Renal cortical epithelial cell (primary cell): ENCODE results near the gene FFAR1. TPM values are rescaled to one million over a fixed set of nuclear protein-coding genes. Genes with fewer than 3 reads are reported as not detected.
A peak's percentile ranks its signal among the peaks of the same experiment; 100 is the strongest.

Experiments used
- DNase-seq: peaks from one replicate; pipeline ENCODE4 v3.0.0-alpha.2; 2011; ENCODE audit warnings: low read depth
- total RNA-seq: library from RNA; depleted of rRNA; stranded (reverse); fragments of >200 nt; gene quantifications from 2 replicates; pipeline ENCODE4 v1.2.3, GENCODE V29; 2014

Gene FFAR1, protein sequence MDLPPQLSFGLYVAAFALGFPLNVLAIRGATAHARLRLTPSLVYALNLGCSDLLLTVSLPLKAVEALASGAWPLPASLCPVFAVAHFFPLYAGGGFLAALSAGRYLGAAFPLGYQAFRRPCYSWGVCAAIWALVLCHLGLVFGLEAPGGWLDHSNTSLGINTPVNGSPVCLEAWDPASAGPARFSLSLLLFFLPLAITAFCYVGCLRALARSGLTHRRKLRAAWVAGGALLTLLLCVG (N-terminal part only)
- total RNA-seq, result not detected in 2 replicates

DNA sequence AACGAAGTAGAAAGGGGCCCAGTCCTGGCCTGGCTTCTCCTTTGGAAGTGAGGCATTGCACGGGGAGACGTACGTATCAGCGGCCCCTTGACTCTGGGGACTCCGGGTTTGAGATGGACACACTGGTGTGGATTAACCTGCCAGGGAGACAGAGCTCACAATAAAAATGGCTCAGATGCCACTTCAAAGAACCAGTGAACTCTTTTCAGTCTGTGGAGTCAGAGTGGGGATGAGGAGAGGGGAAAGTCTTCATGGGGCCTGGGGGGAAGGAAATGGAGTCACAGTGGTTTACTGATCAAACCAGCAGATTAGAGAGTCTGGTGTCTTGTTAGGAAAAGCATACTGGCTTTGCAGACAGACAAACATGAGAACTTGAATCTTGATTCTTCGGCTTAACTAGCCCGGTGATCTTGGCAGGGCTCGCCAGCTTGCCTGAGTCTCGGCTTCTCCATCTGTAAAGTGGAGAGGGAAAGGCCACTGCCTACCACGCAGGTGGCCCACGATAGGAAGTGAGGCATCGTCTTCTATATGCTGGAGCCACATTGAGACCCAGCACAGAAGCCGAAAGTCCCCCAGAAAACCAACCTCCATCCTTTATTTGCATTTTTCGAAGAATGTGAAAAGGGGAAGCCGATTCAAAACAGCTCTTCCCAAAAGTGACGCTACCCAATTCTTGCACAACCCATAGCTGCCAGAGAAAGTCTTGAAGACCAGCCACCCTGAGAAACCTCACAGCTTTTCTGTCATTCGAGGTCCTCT is at the start of gene FFAR1:
FFAR1 (plus strand) TSS at position 732 of the 759 bp plus-strand sequence. CDS start 3,650 bp downstream, outside the sequence.
- no peak for DNase-seq

DNA sequence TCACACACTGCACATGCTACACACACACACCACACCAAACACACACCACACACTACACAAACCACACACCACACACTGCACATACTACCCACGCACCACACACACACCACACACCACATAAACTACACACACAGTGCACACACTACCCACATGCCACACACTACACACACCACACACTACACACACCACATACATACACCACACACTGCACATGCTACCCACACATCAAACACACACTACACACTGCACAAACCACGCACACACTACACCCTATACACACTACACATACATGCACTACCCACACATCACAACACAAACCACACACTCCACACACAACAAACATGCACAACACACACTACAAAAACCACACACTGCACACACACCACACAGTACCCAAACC is 49.8 kb upstream of the FFAR1 start:
- no peak for DNase-seq

DNA sequence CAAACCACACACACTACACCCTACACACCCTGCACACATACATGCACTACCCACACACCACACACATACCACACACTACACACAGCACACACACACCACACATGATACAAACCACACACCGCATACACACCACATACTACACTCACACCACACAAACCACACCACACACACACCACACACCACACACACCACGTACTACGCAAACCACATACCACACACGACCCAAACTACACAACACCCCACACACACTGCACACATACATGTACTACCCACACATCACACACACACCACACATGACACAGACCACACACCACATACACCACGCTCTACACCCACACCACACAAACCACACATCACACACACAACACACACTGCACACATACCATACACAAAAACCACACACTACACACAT is 49.1 kb upstream of the FFAR1 start:
- DNase-seq, result no peak

DNA sequence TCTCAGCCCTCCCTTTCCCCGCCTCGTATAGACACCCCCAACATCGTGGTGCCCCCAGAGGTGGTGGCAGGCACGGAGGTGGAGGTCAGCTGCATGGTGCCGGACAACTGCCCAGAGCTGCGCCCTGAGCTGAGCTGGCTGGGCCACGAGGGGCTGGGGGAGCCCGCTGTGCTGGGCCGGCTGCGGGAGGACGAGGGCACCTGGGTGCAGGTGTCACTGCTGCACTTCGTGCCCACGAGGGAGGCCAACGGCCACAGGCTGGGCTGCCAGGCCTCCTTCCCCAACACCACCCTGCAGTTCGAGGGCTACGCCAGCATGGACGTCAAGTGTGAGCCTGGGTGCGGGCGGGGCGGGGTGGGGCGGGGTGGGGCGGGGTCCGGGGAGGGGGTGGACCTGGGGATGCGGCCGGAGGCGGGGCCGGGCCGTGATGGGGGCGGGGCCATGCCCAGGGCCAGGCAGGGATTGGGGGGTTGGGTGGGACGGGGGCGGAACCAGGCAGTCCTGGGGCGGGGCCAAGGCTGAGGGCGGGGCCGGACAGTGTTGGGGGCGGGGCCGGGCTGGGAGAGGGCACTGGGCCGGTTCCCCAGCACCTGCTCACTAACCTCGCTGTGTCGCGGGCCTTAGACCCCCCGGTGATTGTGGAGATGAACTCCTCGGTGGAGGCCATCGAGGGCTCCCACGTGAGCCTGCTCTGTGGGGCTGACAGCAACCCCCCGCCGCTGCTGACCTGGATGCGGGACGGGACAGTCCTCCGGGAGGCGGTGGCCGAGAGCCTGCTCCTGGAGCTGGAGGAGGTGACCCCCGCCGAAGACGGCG is 48.0 kb upstream of the FFAR1 start:
- no peak for DNase-seq

DNA sequence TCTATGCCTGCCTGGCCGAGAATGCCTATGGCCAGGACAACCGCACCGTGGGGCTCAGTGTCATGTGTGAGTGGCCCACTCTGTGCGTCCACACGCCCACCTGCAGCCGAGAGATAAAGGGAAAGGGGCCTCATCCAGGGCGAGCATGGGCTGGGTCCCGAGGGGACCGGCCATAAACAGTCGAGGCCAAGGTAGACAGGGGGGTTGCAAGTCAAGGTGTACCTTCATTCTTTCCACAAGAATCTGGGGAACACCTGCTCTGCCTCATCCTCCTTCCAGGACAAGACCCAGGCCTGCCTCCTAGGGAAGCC is 47.4 kb upstream of the FFAR1 start:
- no peak for DNase-seq

DNA sequence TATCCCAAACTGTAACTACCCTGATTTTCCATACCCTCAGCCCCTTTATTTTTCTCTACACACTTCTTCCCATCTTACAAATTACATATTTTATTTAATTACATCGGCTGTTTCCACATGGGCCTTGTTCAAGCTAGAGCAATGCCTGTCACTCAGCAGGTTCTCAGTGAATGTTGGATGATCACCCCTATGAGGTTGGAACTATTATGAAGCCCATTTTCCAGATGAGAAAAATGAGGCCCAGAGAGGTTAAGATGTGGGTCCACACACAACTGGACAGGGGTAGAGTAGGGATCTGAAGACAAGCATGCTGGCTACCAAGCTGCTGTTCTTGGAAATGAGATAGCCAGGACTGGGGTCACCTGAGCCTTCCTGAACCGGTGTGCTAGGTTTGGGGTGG is 45.7 kb upstream of the FFAR1 start:
- DNase-seq, result no peak

DNA sequence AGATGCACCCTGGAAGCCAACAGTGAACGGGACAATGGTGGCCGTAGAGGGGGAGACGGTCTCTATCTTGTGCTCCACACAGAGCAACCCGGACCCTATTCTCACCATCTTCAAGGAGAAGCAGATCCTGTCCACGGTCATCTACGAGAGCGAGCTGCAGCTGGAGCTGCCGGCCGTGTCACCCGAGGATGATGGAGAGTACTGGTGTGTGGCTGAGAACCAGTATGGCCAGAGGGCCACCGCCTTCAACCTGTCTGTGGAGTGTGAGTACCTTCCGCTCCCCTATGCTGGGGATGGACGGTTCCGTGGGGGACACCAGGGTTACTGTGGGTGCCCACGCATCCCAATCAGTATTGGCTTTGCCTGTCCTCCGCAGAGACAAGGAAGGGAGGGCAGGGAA is 45.3 kb upstream of the FFAR1 start:
- DNase-seq, result no peak

DNA sequence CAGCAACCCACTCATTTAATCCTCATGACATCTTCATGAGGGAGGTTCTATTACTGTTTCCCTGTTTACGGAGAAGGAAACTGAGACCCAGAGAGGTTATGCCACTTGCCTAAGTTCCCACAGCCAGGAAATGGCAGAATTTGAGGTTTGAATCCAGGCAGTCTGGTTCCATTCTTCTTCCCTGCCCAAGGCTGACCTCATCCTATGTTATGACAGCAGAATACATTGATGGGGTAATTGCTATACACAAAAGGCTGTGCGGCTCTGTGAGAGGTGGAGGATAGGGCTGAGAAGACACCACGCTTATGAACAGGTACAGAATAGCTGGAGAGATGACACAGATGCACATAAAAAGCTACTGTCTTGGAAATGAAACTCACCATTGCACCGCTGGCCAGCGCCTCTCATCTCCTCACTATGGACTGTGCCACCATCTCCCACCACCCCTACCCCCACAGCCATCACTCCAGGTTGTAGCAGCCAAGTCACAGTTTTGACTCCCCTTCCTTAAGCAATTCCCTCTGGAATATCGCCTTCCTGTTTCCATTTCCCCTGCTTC is 44.3 kb upstream of the FFAR1 start:
- DNase-seq, result no peak

DNA sequence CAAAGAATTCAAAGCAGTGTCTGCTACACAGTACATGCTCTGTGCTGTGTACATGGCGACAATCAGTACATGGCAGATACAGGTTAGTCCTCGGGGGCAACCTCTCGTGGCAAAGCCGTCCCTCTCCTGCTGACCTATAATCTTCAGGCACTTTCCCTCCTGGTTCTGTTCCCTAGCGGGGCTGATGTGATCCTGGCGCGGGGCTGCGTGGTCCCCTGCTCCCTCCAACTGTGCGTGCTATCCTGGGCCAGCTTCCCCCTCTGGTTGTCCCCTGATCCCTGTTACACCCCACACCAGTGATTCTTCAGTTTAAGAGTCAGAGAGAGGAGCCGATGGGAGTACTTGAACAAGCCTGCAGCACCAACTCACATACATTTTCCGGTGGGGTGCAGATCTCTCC is 43.7 kb upstream of the FFAR1 start:
- DNase-seq, result no peak

DNA sequence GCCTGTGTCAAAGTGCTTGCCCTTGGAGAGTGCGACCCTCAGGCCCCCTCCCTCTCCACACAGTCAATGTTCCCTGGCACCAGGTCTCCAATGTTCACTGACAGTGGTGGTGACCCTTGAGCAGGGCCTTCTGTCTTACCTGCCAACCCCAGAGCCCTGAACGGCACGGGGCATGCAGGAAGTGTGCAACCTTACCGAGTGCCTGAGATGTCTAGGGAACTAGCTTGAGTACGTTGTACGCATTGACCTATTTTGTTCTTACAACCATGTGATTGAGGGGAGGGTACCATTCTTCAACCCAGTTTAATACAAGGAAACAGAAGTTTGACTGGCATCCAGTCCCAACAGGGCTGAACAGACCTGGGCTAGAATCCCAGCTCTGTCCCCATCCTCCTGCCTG is 42.5 kb upstream of the FFAR1 start:
- DNase-seq, result no peak

DNA sequence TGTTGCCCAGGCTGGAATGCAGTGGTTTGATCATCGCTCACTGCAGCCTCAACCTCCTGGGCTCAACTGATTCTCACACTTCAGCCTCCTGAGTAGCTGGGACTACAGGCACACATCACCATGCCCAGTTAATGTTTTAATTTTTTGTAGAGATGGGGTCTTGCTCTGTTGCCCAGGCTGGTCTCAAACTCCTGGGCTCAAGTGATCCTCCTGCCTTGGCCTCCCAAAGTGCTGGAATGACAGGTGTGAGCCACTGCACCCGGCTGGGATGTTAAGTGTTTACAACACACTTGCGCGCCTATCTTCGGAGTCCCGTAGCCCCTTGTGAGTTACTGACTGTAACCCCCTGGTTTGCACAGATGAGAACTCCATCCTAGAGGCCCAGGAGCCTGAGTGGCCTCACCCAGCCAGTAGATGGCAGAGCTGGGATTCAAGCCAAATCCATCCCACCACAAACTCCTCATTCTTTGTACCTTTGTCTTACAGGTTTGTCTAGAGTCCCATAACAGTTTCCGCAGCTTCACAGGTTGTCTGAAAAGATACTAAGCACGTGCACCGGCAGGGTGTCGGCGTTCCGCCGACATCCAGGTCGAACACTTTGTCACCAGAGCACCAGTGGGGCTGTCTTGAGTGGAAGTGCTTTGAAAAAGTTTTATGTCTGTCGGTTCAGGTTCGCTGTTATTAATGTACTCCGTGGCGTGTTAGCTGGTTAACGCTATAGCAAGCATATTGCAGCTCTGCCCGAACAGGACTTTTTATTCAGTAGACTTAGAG is 41.0 kb upstream of the FFAR1 start:
- no peak for DNase-seq

DNA sequence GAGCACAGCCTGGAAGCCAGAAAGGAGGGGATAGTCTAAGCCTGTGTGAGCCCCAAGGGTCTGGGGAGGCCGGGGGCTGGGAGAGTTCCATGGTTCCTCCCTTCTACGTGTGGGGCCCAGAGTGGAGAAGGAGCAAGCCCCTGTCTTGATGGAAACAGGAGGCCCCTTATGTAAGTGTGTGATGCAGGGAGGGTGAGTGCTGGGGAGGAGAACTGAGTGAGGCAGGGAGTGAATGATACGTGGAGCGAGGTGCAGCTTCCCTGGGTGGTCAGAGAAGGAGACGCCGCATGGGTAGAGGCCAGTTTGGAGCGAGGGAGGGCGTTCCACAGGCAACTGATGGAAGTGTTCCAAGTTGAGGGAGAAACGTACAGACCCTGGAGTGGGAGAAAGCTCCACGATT is 39.8 kb upstream of the FFAR1 start:
- no peak for DNase-seq

DNA sequence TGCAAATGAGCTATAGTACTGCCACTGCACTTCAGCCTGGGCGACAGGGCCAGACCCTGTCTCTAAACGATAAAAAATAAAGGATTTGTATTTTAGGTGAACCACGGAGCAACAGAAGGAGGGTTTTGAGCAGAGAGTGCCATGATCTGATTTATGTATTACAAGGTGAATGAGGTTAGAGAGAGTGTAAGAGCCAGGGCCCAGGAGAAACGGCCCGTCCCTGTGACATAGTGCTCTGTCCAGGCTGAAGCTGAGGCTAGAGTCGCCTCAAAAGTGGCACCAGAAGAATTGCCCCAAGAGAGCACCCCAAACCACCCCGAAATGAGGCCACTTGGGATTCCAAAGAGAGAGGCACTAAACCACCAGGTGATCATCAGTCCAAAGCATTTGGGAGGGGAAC is 38.8 kb upstream of the FFAR1 start:
- DNase-seq, result no peak

DNA sequence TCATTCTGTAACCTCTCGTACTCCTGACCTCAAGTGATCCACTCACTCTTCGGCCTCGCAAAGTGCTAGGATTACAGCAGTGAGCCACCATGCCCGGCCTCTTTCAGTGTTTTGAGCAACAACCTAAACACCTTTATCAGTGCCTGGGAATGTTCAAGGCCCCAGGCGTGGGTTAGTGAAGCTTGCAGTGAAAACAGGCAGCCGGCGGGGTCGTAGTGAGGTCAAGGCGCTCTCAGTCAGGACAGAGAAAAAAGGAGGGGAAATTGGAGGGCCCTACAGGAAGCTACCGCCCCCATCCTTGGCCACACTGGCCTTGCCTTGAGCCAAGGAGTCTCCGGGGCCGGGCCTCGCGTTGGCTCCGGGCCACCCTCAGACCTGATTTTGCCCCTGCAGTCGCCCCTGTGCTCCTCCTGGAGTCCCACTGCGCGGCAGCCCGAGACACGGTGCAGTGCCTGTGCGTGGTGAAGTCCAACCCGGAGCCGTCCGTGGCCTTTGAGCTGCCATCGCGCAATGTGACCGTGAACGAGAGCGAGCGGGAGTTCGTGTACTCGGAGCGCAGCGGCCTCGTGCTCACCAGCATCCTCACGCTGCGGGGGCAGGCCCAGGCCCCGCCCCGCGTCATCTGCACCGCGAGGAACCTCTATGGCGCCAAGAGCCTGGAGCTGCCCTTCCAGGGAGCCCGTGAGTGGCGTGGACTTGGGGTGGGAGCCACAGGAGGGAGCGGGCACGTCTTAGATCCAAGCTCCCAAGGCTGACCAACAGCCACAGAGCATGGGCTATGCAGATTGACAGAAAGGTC is 38.0 kb upstream of the FFAR1 start:
- peak; percentile 81 for DNase-seq

DNA sequence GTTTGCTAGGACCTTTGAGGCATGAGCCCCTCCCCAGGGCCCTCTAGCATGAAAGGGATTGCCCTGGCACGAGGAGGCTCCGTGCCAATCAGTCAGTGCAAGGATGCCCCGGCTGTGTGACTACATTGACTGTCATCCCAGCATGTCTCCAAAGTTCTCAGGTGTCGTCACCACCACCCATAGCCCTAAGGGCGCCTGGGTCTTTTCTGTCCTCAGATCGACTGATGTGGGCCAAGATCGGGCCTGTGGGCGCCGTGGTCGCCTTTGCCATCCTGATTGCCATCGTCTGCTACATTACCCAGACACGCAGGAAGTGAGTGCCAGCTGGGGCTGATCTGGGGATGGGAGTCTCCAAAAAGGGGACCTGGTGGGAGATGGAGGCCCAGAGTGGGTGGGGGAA is 37.4 kb upstream of the FFAR1 start:
- no peak for DNase-seq

DNA sequence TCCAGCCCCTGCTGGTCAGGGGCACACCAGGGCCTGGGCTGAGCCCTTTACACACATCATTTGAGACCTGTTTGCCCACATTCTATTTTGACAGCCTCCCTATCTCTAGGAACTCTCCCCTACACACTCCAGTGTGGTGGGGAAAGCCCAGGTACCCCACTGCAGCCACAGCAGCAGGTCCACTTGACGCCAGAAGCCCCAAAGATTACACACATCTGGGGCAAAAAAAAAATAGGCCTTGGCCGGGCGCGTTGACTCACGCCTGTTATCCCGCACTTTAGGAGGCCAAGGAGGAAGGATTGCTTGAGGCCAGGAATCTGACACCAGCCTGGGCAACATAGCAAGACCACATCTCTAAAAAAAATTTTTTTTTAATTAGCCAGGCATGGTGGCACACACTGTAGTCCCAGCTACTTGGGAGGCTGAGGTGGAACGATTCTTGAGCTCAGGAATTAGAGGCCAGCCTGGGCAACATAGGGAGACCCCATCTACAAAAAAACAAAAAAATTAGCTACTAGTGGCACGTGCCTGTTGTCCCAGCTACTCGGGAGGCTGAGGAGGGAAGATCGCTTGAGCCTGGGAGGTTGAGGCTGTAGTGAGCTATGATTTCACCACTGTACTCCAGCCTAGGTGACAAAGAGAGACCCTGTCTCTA is 36.8 kb upstream of the FFAR1 start:
- DNase-seq, result no peak

DNA sequence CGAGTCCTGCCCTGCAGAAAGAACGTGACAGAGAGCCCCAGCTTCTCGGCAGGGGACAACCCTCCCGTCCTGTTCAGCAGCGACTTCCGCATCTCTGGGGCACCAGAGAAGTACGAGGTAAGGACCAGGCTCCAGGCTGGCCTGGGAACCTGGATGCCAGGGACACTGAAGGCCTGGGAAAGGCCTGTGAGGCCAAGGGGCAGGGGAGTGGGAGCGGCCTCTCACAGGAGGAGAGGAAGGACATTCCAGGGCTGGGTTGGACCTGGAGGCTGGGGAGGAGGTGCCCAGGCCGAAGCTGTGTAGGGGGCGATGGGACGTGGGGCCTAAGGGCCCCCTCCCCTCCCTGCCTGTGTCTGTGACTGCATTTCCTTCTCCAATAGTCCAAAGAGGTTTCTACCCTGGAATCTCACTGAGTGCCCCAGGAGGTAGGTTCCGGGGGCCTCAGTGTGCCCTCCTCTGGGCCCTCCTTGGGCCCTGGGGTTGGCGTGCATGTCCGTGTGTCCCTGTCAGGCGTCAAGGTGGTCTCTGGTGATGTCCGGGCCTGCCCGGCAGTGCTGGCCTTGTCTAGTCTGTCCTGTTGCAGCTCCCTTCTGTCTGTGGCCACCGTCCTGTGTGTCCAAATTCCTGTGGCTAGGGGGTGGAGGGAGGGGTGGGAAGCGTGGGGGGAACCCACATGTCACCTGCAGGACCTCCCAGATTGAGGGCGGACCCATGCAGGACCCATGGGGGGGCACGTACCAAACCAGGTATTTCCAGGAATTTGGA is 35.6 kb upstream of the FFAR1 start:
- DNase-seq, result no peak

DNA sequence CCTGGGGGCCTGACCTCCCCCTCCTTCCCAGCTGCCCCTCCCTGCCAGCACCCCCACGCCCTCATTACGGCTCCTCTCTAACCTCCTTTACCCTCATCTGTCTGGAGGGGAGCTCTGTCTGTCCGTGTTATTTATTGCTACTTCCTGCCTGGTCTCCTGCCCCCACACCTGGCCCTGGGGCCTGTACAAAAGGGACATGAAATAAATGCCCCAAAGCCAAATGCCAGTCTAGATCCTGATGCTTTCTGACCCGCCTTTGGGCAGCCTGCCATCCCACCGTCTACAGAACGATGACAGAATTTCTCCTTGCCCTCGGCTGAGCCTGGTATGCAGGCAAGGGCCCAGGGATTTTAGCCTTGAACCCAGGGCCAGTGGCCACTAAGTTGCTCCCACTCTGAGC is 34.1 kb upstream of the FFAR1 start:
- DNase-seq, result peak; percentile 29

DNA sequence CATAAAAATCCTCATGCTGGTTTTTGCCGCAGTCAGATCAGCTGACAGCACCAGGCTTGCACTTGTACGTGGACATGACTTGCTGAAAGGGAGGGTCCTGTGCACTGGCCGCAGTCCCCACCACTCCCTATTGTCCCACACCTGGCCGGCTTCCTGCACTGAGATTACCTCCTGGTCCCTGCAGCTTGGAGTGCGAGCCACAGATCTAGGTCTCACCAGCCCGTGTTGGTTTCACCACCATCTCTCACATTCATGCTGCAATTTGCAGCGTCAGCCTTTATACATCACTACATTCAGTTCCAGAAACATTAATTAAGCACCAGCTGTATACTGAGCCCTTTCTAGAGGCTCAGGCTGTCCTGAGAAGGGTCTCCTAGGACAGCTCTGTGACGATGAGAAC is 33.7 kb upstream of the FFAR1 start:
- DNase-seq, result no peak
